HG02798 (cell line): ENCODE results near the gene IFI16.

Experiments used
- ATAC-seq: cut with Tn5 transposase; IDR thresholded peaks from one replicate; pipeline ENCODE4 v1.9.1; 2021; ENCODE audit warnings: mild to moderate bottlenecking; ENCODE audit not compliant: unreplicated experiment, poor library complexity

IFI16 gene

GRCh38 chr1:159009704-159010361 lies at the start of gene IFI16:
Gene IFI16, plus strand, starts transcription at chr1:159009907. Its CDS starts 4,774 bp downstream, at chr1:159014681.
- ATAC-seq: peak; percentile 75

- ATAC-seq: no peak
These were observed 48.5 kb upstream of the IFI16 start for GRCh38 chr1:158961178-158961577.

- ATAC-seq: no peak
These were observed 46.7 kb upstream of the IFI16 start for GRCh38 chr1:158962983-158963382.

- no peak for ATAC-seq
These were observed 40.5 kb upstream of the IFI16 start for GRCh38 chr1:158969166-158969565.

- no peak for ATAC-seq
These were observed 39.9 kb upstream of the IFI16 start for GRCh38 chr1:158969855-158970254.

- no peak for ATAC-seq
These were observed 36.9 kb upstream of the IFI16 start for GRCh38 chr1:158972841-158973240.

- ATAC-seq: no peak
These were observed 33.5 kb upstream of the IFI16 start for GRCh38 chr1:158976219-158976618.

- ATAC-seq: no peak
These were observed 31.0 kb upstream of the IFI16 start for GRCh38 chr1:158978730-158979129.

- ATAC-seq: no peak
These were observed 30.5 kb upstream of the IFI16 start for GRCh38 chr1:158979229-158979628.

GRCh38 chr1:158983235-158983634 lies 26.5 kb upstream of the IFI16 start:
- ATAC-seq: no peak

- ATAC-seq: no peak
These were observed 25.3 kb upstream of the IFI16 start for GRCh38 chr1:158984386-158984785.

- no peak for ATAC-seq
These were observed 20.3 kb upstream of the IFI16 start for GRCh38 chr1:158989424-158989823.

GRCh38 chr1:158992787-158993312 lies 16.9 kb upstream of the IFI16 start:
- no peak for ATAC-seq

GRCh38 chr1:158996998-158997397 lies 12.7 kb upstream of the IFI16 start:
- ATAC-seq: no peak

GRCh38 chr1:158998037-158998780 lies 11.5 kb upstream of the IFI16 start:
- peak; percentile 26 for ATAC-seq

GRCh38 chr1:158998781-158999161 lies 10.9 kb upstream of the IFI16 start:
- peak; percentile 60 for ATAC-seq

- ATAC-seq: no peak
These were observed 10.2 kb upstream of the IFI16 start for GRCh38 chr1:158999316-159000069.

GRCh38 chr1:159000070-159000409 lies 9.7 kb upstream of the IFI16 start:
- ATAC-seq: no peak

- ATAC-seq: no peak
These were observed 9.1 kb upstream of the IFI16 start for GRCh38 chr1:159000625-159001024.

GRCh38 chr1:159005161-159005560 lies 4.5 kb upstream of the IFI16 start:
- no peak for ATAC-seq

- ATAC-seq: no peak
These were observed 4.0 kb upstream of the IFI16 start for GRCh38 chr1:159005676-159006075.
